Measurements from ENCODE around the gene TAOK1. TPM values are rescaled to one million over a fixed set of nuclear protein-coding genes. Genes with fewer than 3 reads are reported as not detected.
A peak's percentile ranks its signal among the peaks of the same experiment; 100 is the strongest.

Gene TAOK1
- total RNA-seq, 1 experiment from 2014 or later, result 56.3 TPM

DNA sequence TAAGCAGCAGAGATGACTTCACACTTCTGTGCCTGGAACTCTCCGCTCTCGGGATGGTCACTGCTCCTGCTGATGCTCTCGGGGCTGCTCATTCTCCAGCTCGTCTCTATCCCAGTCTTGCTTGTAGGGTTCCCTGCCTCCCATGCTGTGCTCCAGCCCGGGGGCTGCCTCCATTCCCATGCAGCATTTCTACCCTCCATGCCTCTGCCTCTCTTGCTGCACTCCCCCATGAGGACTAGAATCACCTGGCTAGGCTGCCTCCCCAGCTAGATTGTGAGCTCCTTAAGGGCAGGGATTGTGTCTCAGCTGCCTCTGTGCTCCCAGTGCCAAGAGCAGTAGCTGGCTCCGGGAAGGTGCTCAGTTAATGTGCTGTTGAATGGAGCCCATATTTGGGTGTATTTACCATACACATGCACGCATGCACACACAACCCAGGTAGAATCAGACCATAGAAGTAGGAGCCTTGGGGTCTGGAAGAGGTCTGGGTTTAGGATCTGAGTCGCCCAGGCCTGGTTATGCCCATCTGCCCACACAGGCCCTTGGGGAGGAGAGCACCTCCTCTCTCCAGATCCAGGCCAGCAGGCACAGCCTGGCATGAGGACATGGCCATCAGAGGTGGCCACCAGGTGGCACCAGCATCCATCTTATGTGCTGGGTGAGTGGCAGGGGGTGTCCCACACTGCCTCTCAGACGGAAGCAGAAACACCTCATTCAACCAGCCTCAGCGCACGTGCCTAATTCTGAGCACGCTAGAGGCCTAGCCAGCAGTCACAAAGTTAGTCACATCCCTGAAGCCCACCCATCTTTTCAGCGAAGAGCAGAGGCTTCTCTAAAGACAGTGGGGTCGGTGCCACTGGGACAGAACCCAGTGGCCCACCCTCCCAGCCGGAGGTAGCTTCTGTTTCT lies 190.0 kb downstream of the TAOK1 start:
- no peaks in the 10 kb centered on the region for H3K9me2 ChIP-seq (ENCODE audit: insufficient read depth)
- DNase-seq (ENCODE audit: low read depth, low spot score) (peak; percentile 67), ATAC-seq (peak; percentile 97)
- peaks cover 9 to 10% of the 10 kb centered on the region in 2 experiments; a peak in 2 of 4 replicates for H3K36me3 ChIP-seq (ENCODE audit: control insufficient read depth in 1 of 2, insufficient read depth in 2 of 2, low read length in 2 of 2)
- ChIA-PET RAD21 (ENCODE audit: low non-redundant PET in 1 of 2, low total read pairs in 2 of 2, uncharacterized antibody in 2 of 2, unreplicated experiment in 2 of 2) (interaction anchor here in 1 of 2 experiments (0.7 to 1.0 kb wide), 2 partner anchors 224 to 352 kb away, joined by 4 read pairs; no protein-coding TSS in a partner anchor), CTCF (interaction anchor here (0.9 to 6.0 kb wide), 7 partner anchors 11 to 513 kb away, joined by 3 to 38 read pairs (median 7); partner anchors contain the start of gene ANKRD13B), POLR2A (interaction anchor here (2.0 kb wide), 1 partner anchor 12 kb away, joined by 6 read pairs; the partner anchor contains the start of gene ANKRD13B)
- no peaks in the 10 kb centered on the region for H4K20me1 ChIP-seq (ENCODE audit: insufficient read depth)
- peak overlapping the region; percentile 29; the same call in 1 of the 2 replicates for H3K9ac ChIP-seq (ENCODE audit: low read length)
- intact Hi-C loops (cut with micrococcal nuclease), result loop anchor here (1.0 kb wide), 3 partner anchors 38 to 351 kb away; no protein-coding TSS in a partner anchor
- H3K4me1 ChIP-seq (ENCODE audit: control insufficient read depth in 1 of 2, insufficient read depth in 2 of 2, low read length in 2 of 2), result peaks cover 5 to 26% of the 10 kb centered on the region in 2 experiments; a peak in 3 of 4 replicates
- H2AFZ ChIP-seq (ENCODE audit: low read depth, low read length, poor library complexity, severe bottlenecking), result no peak overlapping the region
- H3K9me3 ChIP-seq (ENCODE audit: control insufficient read depth in 1 of 2, insufficient read depth in 1 of 2, low read depth in 1 of 2, low read length in 2 of 2), result no peaks in the 10 kb centered on the region
- TF ChIP-seq TCF7L2 (IDR thresholded peaks at IDR 0.05; ENCODE audit: borderline replicate concordance, extremely low read depth, insufficient read depth, insufficient read length), result no peak
- TF ChIP-seq, protein P1, sequence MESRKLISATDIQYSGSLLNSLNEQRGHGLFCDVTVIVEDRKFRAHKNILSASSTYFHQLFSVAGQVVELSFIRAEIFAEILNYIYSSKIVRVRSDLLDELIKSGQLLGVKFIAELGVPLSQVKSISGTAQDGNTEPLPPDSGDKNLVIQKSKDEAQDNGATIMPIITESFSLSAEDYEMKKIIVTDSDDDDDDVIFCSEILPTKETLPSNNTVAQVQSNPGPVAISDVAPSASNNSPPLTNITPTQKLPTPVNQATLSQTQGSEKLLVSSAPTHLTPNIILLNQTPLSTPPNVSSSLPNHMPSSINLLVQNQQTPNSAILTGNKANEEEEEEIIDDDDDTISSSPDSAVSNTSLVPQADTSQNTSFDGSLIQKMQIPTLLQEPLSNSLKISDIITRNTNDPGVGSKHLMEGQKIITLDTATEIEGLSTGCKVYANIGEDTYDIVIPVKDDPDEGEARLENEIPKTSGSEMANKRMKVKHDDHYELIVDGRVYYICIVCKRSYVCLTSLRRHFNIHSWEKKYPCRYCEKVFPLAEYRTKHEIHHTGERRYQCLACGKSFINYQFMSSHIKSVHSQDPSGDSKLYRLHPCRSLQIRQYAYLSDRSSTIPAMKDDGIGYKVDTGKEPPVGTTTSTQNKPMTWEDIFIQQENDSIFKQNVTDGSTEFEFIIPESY (IDR thresholded peaks at IDR 0.05; ENCODE audit: extremely low read depth, insufficient replicate concordance, low read length), result no peak
- TF ChIP-seq, protein P2, sequence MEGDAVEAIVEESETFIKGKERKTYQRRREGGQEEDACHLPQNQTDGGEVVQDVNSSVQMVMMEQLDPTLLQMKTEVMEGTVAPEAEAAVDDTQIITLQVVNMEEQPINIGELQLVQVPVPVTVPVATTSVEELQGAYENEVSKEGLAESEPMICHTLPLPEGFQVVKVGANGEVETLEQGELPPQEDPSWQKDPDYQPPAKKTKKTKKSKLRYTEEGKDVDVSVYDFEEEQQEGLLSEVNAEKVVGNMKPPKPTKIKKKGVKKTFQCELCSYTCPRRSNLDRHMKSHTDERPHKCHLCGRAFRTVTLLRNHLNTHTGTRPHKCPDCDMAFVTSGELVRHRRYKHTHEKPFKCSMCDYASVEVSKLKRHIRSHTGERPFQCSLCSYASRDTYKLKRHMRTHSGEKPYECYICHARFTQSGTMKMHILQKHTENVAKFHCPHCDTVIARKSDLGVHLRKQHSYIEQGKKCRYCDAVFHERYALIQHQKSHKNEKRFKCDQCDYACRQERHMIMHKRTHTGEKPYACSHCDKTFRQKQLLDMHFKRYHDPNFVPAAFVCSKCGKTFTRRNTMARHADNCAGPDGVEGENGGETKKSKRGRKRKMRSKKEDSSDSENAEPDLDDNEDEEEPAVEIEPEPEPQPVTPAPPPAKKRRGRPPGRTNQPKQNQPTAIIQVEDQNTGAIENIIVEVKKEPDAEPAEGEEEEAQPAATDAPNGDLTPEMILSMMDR (IDR thresholded peaks at IDR 0.05 in 2 of 3, conservative IDR thresholded peaks at IDR 0.05 in 1 of 3; ENCODE audit: borderline replicate concordance in 1 of 3, insufficient read depth in 1 of 3, low read depth in 2 of 3, low read length in 2 of 3), result peak; percentile 88
- peak; percentile 46; the same call in 1 of the 2 replicates for TF ChIP-seq ZFX (IDR thresholded peaks at IDR 0.05)
- peak; percentile 95 for TF ChIP-seq RAD21 (IDR thresholded peaks at IDR 0.05; ENCODE audit: low read depth)
- TF ChIP-seq, protein P3, sequence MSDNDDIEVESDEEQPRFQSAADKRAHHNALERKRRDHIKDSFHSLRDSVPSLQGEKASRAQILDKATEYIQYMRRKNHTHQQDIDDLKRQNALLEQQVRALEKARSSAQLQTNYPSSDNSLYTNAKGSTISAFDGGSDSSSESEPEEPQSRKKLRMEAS (IDR thresholded peaks at IDR 0.05), result peak; percentile 94
- H3K27ac ChIP-seq (ENCODE audit: low read depth, low read length), result peak overlapping the region; percentile 37
- peaks cover 23% of the 10 kb centered on the region; the same call in 1 of the 2 replicates for H3K79me2 ChIP-seq (ENCODE audit: insufficient read depth, low read length)
- H3K4me3 ChIP-seq (replicated peaks in 1 of 2; ENCODE audit: low read depth in 1 of 2, low read length in 2 of 2), result no peak overlapping the region
- BruUV-seq (replicated peaks), result no TSS peak
- no peak overlapping the region; the same call in 1 of the 2 replicates for H3K4me2 ChIP-seq (ENCODE audit: low read length)
- no peaks in the 10 kb centered on the region for H3K27me3 ChIP-seq (ENCODE audit: insufficient read depth, low read length)

Data from HCT116 (cell line).